Measurements from ENCODE around the gene ID4. TPM values are rescaled to one million over a fixed set of nuclear protein-coding genes. Genes with fewer than 3 reads are reported as not detected.

ID4 gene
- total RNA-seq, 1 donor from 2014 or later: 7.0 TPM

DNA sequence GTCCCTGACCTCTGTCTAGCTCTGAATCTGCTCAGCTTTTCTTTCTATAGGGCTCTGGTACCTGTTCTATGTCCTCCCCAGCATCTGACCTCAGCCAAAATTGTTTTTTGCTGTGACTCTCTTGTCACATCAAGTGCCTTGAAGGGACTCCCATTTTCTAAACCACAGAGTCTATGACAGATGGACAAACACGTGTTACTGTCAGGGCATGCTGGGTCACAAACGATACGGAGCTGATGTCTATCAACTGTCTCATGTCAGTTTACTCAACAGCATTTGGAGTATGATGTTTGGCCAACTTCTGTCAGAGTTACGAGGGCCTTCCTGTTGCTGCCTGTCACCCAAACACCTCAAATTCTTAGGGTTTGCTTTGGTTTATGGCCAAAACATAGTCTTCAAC is 20.5 kb downstream of the ID4 start:
- no peak for DNase-seq (ENCODE audit: low spot score)

DNA sequence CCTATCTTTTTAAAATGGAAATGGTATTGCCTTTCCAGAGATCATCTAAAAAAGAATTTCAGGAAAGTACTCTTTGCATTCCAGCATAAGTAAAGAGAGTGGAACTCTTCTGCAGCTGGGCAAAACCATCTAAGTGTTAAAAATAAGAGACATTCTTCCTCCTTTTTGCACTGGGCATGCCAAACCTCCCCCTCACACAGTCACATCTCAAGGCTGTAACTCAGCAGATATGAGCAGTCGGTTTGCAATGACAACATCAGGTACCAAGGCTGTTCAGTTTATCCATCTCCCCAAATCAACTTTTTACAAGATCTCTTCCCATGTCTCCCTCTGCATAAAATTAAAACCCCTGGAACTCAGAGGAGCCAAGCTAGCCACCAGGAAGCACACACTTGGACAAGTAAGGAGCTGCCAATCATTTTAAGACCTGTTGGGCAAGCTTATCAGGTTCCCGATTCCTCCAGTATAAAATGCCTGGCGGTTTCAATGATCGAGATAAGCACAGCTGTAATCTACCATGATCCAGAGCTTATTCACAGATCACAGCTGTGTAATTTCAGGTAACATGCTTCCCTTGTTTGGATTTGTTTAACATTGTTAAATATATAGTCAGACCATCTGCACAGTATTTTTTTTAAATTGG is 23.2 kb downstream of the ID4 start:
- DNase-seq (ENCODE audit: low spot score): no peak

DNA sequence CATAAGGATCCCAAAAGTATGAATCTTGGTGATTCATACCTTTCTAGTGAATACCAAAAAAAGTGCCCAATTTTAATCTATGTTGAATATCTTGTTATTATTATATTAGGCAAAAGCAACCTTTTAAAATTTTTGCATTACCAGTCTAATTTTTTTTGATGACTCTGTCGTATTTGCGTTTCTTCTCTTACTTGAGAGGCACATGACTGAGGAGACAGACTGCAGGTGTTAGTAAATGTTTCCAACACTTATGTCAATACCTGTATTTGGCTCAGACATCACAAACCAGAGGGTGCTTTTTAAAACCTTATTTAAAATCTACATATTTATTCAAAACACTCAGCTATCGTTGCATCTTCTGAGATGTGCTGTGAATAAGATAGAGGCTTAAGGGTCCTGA is 27.1 kb downstream of the ID4 start:
- DNase-seq (ENCODE audit: low spot score): no peak

DNA sequence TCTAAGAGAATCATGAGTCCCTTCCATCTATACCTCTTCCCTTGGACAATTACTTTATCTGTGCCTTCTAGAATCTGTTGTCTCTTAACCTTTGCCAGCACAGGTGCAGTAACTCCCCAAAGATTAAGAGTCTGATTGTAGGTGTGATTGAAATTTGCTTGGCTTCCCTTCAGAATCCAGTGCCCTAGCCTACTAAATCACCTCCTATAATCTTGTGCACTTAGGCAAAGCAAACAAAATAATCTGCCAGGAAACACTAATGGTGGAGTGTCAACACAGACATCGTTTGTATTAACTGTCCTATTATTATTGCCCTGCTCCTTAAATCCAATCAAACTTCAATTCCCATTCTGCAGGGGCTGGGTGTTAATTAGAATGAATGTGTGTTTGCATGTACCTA is 28.0 kb downstream of the ID4 start:
- no peak for DNase-seq (ENCODE audit: low spot score)

DNA sequence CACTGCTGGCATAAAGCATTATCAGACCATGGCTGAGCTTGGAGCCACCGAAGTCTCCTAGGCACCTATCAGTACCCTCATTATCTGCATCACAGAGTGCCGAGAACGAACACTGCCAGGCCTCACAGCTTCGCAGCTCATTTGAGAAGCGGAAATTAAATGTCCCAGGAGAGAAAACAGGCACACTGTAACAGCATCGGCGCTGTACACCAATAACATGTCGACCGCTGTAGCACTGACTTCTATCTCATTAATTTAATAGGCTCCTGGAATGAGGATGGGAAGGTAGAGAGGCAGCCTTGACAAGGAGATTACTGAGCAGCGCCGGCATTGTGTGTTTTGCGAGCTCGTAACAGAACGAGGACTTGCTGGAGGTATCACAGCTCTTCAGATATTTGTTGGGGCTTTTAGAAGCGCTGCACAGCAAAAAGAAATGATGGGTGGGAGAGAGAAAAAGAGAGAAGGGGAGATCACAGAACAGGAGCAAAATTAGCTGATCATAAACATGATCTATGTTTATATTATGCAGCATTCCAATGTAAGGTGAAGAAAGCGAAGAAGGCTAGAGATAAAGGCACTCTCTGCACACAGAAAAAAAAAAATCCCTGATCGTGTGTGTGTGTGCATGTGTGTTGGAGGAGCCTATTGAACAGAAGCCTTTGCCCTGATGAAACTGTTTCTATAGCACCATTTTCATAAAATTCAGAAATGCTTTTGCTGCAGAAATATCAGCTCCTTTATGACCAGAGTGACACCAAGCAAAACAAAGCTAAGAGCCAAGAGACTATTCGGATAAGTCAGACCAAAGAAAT is 29.2 kb downstream of the ID4 start:
- no peak for DNase-seq (ENCODE audit: low spot score)

DNA sequence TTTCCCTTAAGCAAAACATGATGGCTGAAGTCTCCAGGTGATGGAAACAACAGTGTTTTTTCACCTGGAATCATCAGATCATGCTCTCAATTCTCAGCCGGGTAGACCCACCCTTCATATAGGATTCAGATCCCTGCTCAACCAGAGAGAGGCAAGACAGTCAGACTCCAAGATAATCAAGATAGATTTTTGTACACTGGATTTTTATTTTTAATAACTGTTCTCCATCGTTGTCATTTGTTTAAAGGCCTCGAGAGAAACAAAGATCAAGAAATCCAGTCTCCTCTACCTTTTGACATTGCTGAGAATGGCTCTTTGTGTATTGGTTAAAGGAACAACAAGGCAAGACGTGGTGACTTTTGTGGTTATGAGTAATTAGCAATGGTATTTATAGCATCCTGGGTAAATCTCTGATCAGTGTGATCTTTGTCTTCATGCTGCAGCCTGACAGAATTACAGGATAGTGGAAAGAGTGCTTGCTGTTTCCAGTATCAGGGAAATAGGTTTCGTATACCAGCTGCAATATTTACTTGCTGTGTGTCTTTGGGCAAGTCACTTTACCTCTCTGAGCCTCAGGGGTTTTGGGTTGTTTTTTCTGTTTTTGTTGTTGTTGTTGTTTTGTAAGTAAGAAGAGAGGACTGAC is 29.9 kb downstream of the ID4 start:
- no peak for DNase-seq (ENCODE audit: low spot score)

DNA sequence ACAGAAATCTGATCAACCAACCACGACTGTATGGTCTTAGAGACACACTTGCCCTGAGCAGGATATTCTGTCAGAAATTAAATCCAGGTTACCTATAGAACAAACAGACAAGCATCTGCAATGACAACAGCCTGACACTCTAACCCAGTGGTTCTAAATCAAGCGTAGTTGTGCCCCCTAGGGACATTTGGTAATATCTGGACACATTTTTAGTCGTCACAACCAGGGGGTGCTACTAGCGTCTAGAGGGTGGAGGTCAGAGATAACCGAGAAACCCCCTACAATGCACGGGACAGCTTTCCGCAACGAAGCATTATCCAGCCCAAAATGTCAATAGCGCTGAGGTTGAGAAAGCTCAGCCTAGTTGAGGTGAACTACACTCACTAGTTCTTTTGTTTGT is 32.3 kb downstream of the ID4 start:
- no peak for DNase-seq (ENCODE audit: low spot score)

DNA sequence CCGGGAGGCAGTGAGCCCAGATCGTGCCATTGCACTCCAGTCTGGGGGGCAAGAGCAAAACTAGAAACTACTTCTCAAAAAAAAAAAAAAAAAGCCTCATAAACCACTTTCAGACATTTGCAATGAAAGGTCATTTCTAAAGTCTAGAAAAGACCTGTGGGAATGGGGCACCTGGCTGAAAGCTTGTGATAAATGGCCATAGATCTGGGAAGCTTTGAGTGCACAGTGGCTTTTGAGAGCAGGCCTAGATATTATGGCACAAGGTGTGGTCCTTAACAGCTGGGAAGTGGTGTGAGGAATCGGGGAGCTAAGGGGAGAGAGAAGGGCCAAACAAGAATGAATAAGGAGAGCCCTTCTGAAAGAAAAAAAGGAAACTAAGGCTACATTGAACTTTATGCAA is 33.2 kb downstream of the ID4 start:
- no peak for DNase-seq (ENCODE audit: low spot score)

DNA sequence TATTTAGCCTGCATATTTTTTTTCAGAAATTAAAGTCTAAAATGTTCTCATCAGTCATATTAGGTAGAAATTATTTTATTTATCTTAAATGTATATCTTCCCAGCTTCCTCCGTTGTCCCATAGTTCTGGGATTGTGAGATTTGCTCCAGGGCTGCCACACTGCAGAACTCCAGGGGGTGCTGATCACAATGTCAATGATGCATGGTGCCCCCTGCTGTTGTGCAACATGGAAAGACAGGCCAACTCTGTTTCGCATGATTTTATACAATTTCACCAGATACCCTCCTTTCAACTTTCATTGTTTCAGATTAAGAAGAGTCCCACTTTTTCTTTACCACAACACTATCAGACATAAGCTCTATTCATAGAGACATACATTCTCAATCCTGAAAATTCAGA is 35.9 kb downstream of the ID4 start:
- no peak for DNase-seq (ENCODE audit: low spot score)

DNA sequence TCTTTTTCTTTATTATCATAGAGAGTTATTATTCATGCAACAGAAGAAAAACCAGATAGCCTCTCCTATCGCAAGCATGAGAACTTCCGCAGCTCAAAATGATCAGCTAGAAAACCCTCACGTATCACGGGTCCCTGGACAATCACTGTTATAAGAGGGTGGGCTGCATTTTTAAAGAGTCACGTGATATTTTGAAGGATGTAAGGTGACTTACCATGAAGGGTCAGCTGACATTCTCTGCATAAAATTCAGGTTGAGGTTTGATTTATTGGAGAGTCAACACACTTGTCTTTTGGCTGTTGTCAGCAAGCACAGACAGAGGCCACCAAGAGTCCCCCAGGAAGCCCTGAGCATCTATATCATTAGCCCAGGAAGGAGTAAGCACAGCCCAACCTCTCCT is 39.5 kb downstream of the ID4 start:
- no peak for DNase-seq (ENCODE audit: low spot score)

DNA sequence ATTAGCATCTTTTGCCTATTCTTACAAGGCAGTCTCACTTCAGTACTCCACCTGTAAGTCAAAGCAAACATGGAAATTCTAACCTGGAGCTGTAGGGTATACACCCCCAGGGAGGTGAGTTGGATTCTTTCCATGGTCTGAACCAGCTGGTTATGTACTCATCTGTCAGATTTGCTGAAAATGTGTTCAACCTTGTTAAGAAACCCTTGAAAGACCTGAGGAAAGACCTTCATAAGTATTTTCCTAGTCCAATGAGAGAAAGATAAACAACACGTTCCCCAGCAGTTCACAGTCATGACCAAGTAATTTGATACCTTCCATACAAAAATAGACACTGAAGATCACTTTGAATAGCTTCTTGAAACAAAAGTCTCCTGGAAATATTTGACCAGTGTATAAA is 42.5 kb downstream of the ID4 start:
- DNase-seq (ENCODE audit: low spot score): no peak

DNA sequence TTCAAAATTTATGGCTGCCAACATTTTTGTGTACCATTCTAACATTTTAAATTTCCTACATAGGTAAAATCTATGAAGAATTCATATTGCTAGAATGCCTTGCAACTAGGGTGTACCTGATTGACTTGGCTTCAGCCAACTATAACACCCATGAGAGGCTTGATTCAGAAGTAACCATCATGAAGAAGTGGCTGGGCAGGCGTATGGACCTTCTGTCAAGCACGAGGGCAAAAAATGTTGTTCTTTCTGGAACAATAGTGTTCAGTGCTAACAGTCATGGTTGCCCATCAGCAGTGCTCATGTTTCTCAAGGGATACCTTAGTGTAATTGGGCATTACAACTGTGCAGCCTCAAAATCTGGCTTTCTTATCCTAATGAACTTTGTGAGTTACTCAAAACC is 42.9 kb downstream of the ID4 start:
- DNase-seq (ENCODE audit: low spot score): no peak

DNA sequence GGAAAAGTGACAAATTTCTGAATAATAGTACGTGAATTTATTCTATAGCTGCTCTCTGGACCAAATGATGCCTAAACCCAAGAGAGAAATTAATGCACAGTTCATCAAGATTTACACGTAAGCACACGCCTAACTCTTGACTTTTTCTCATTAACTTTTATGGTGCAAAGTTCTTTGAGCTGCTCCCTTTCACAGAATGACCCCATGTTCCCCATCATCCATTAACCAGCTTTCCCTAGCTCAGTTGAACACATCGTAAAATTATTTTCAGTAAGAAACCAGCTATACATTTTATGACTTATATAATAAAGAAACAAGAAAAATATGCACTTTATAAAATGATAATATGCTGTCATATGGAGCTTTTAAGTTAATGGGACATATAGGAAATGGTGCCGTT is 54.3 kb downstream of the ID4 start:
- no peak for DNase-seq (ENCODE audit: low spot score)
